Breast epithelium (tissue), 3 donors: Measurements from ENCODE around the gene PHB1.

Experiments
- CTCF ChIP-seq, 3 donors: fragments of 450-650 bp; IDR thresholded peaks; one replicate each; pipeline ENCODE4 v1.5.1; 2016 to 2017; ENCODE audit warnings: antibody characterized with exemption in 3 of 3, mild to moderate bottlenecking in 3 of 3, moderate library complexity in 3 of 3
- POLR2AphosphoS5 ChIP-seq, 3 donors: sonication (generic); formaldehyde crosslinking; IDR thresholded peaks; one replicate each; pipeline ENCODE4 v1.6.1; 2017; ENCODE audit warnings: antibody characterized with exemption in 3 of 3

GRCh38 chr17:49425004-49425286 lies 10.3 kb upstream of the PHB1 start:
- TF ChIP-seq CTCF (IDR thresholded peaks at IDR 0.05) (no peak), POLR2AphosphoS5 (IDR thresholded peaks at IDR 0.05) (no peak)
